Thyroid gland (tissue), 4 donors: ENCODE measurements around the gene NCS1. TPM values are rescaled to one million over a fixed set of nuclear protein-coding genes. Genes with fewer than 3 reads are reported as not detected.

Source experiments
- DNase-seq, 2 donors: peaks; one replicate each; pipeline ENCODE4 v3.0.0-alpha.2; 2019
- H3K27ac ChIP-seq, 3 donors: fragments of 200-600 bp; sonication (generic); 1 replicate in 2 of 3; 2 replicates in 1 of 3; pipeline ENCODE4 v1.5.1; 2016 to 2019; ENCODE audit warnings: mild to moderate bottlenecking in 1 of 3, moderate library complexity in 1 of 3
- H3K27me3 ChIP-seq: fragments of 200-600 bp; sonication (generic); one replicate; pipeline ENCODE4 v1.5.1; 2019
- H3K36me3 ChIP-seq, 2 donors: fragments of 200-600 bp; sonication (generic); one replicate each; pipeline ENCODE4 v1.5.1; 2016 to 2019
- H3K4me1 ChIP-seq, 2 donors: fragments of 200-600 bp; sonication (generic); one replicate each; pipeline ENCODE4 v1.5.1; 2017 to 2019
- H3K4me3 ChIP-seq, 3 donors: fragments of 200-600 bp; sonication (generic); replicated peaks in 1 of 3; 1 replicate in 2 of 3; 2 replicates in 1 of 3; pipeline ENCODE4 v1.5.1; 2016; ENCODE audit warnings: mild to moderate bottlenecking in 1 of 3
- H3K9me3 ChIP-seq: fragments of 200-600 bp; sonication (generic); one replicate; pipeline ENCODE4 v1.5.1; 2017
- POLR2A ChIP-seq, 2 donors: fragments of 450-650 bp; IDR thresholded peaks; one replicate each; pipeline ENCODE4 v1.6.1; 2017; ENCODE audit warnings: antibody characterized with exemption in 2 of 2, mild to moderate bottlenecking in 2 of 2, moderate library complexity in 1 of 2
- WGBS, 2 donors: methylation state at CpG; one replicate each; pipeline ENCODE4 v1.1.5; 2017; 5-methylcytosine and 5-hydroxymethylcytosine counted together
- intact Hi-C: fragments of 100-400 bp; cut with DNase I; formaldehyde crosslinking; loops from one replicate; pipeline ENCODE4 v1.15.1; 2023
- total RNA-seq, 4 donors: library from RNA; depleted of rRNA; stranded (reverse); fragments of >200 nt; gene quantifications; one replicate each; pipeline ENCODE4 v1.2.3, GENCODE V29; 2016
- TF ChIP-seq, protein P1 (sequence below), 6 experiments: fragments of 200-600 bp in 3 of 6; fragments of 450-650 bp in 3 of 6; sonication (generic) in 3 of 6; IDR thresholded peaks; one replicate each; pipeline ENCODE4 v1.5.1; 2016 to 2019; ENCODE audit warnings: antibody characterized with exemption in 6 of 6, mild to moderate bottlenecking in 2 of 6, inconsistent platforms in 1 of 6, moderate library complexity in 1 of 6

Gene NCS1
- total RNA-seq, 4 donors from 2014 or later = 31.0 to 85.4 (median 61.2) TPM

GRCh38 chr9:130173666-130173983, 1.4 kb downstream of the NCS1 start:
- 39 to 66% methylated on average over 4 to 6 of the region's 9 CpGs for WGBS, 2 donors
- DNase-seq = peak in 1 of 2 donors; percentile 44
- Histone ChIP-seq H3K9me3 (no peaks in the 10 kb centered on the region), H3K27ac (peak overlapping the region; percentile 26 to 83 (median 36)), H3K27me3 (no peaks in the 10 kb centered on the region), H3K4me3 (peak overlapping the region in 1 of 3 donors; percentile 83), H3K4me1 (peaks cover 10 to 18% of the 10 kb centered on the region in 2 donors), H3K36me3 (no peaks in the 10 kb centered on the region)
- intact Hi-C loops = no loop called here
- no peak for TF ChIP-seq POLR2A (IDR thresholded peaks at IDR 0.05)
- TF ChIP-seq, protein P1, sequence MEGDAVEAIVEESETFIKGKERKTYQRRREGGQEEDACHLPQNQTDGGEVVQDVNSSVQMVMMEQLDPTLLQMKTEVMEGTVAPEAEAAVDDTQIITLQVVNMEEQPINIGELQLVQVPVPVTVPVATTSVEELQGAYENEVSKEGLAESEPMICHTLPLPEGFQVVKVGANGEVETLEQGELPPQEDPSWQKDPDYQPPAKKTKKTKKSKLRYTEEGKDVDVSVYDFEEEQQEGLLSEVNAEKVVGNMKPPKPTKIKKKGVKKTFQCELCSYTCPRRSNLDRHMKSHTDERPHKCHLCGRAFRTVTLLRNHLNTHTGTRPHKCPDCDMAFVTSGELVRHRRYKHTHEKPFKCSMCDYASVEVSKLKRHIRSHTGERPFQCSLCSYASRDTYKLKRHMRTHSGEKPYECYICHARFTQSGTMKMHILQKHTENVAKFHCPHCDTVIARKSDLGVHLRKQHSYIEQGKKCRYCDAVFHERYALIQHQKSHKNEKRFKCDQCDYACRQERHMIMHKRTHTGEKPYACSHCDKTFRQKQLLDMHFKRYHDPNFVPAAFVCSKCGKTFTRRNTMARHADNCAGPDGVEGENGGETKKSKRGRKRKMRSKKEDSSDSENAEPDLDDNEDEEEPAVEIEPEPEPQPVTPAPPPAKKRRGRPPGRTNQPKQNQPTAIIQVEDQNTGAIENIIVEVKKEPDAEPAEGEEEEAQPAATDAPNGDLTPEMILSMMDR (IDR thresholded peaks at IDR 0.05) = no peak

- Histone ChIP-seq H3K27me3 (no peaks in the 10 kb centered on the region), H3K9me3 (no peaks in the 10 kb centered on the region), H3K4me1 (peaks cover 10 to 18% of the 10 kb centered on the region in 2 donors), H3K4me3 (peak overlapping the region in 1 of 3 donors; percentile 83), H3K36me3 (no peaks in the 10 kb centered on the region), H3K27ac (peak overlapping the region in 2 of 3 donors; percentile 36 to 83)
- DNase-seq = no peak
- 90% methylated on average over 8 of the region's 9 CpGs; no CpG with 5 or more reads in 1 of the 2 donors for WGBS, 2 donors
- TF ChIP-seq, protein P1 (IDR thresholded peaks at IDR 0.05) = no peak
- TF ChIP-seq POLR2A (IDR thresholded peaks at IDR 0.05) = no peak
- intact Hi-C loops = no loop called here
Observed at GRCh38 chr9:130174025-130174424, 1.8 kb downstream of the NCS1 start.

- H3K4me1 ChIP-seq = peaks cover 10 to 18% of the 10 kb centered on the region in 2 donors
- H3K4me3 ChIP-seq = no peak overlapping the region
- intact Hi-C loops = no loop called here
- DNase-seq = no peak
- no peak for TF ChIP-seq POLR2A (IDR thresholded peaks at IDR 0.05)
- TF ChIP-seq, protein P1 (IDR thresholded peaks at IDR 0.05) = no peak
- 73 to 80% methylated on average over 7 to 8 of the region's 8 CpGs for WGBS, 2 donors
- H3K27me3 ChIP-seq = no peaks in the 10 kb centered on the region
- no peaks in the 10 kb centered on the region for H3K36me3 ChIP-seq
- H3K9me3 ChIP-seq = no peaks in the 10 kb centered on the region
- peak overlapping the region in 2 of 3 donors; percentile 31 to 83 for H3K27ac ChIP-seq
Observed at GRCh38 chr9:130174920-130175321, 2.7 kb downstream of the NCS1 start.

GRCh38 chr9:130175355-130175754, 3.2 kb downstream of the NCS1 start:
- TF ChIP-seq POLR2A (IDR thresholded peaks at IDR 0.05) = no peak
- TF ChIP-seq, protein P1 (IDR thresholded peaks at IDR 0.05) = no peak
- peak overlapping the region in 1 of 3 donors; percentile 31 for H3K27ac ChIP-seq
- intact Hi-C loops = no loop called here
- H3K27me3 ChIP-seq = no peaks in the 10 kb centered on the region
- no peak for DNase-seq
- WGBS, 2 donors = 71 to 77% methylated on average over 4 to 8 of the region's 9 CpGs
- no peaks in the 10 kb centered on the region for H3K36me3 ChIP-seq
- H3K9me3 ChIP-seq = no peaks in the 10 kb centered on the region
- peaks cover 10 to 18% of the 10 kb centered on the region in 2 donors for H3K4me1 ChIP-seq
- no peak overlapping the region for H3K4me3 ChIP-seq

DNA sequence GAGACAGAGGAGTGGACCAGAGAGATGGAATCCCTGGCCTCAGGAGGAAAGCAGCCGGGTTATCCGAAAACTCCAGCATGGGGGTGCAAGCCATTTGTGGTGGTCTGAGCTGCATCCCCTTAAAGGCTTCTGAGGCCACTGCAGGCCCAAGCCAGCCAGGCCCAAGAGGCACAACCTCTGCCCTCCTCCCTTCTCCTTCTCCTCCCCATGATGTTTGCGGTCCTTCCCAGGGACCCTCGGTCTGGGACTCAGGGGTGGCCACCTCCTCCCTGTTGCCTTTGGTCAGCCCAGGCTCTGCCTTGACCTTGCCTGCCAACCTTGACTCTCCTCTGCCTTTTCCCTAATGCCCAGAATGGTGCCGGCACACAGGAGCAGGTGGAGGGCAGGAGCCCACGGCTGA, 4.6 kb downstream of the NCS1 start:
- no peaks in the 10 kb centered on the region for H3K27me3 ChIP-seq
- WGBS, 2 donors = 92 to 97% methylated on average over 4 to 6 of the region's 6 CpGs
- intact Hi-C loops = no loop called here
- no peaks in the 10 kb centered on the region for H3K9me3 ChIP-seq
- no peak overlapping the region for H3K4me3 ChIP-seq
- no peak for DNase-seq
- TF ChIP-seq POLR2A (IDR thresholded peaks at IDR 0.05) = no peak
- TF ChIP-seq, protein P1 (IDR thresholded peaks at IDR 0.05) = no peak
- peak overlapping the region in 1 of 3 donors; percentile 31 for H3K27ac ChIP-seq
- H3K4me1 ChIP-seq = peaks cover 8 to 17% of the 10 kb centered on the region in 2 donors
- H3K36me3 ChIP-seq = no peaks in the 10 kb centered on the region
